ENCODE measurements around the gene E2F2.

The E2F2 gene

GRCh38 chr1:23529146-23530086 lies 1.6 kb downstream of the E2F2 start:
- no peak for TF ChIP-seq CTCF (IDR thresholded peaks at IDR 0.05; ENCODE audit: unreplicated experiment in 3 of 3)
- Mint-ChIP-seq H3K9me3 (no peaks in the 10 kb centered on the region), H3K27ac (peak overlapping the region in 1 of 3 experiments; percentile 78), H3K27me3 (ENCODE audit: low read depth) (peaks cover 9% of the 10 kb centered on the region), H3K4me1 (peaks cover 54% of the 10 kb centered on the region), H3K4me3 (peak overlapping the region; percentile 75 to 82 (median 81)), H3K36me3 (ENCODE audit: low read depth) (no peaks in the 10 kb centered on the region)

- Mint-ChIP-seq H3K36me3 (ENCODE audit: low read depth) (no peaks in the 10 kb centered on the region), H3K27me3 (ENCODE audit: low read depth) (peaks cover 9% of the 10 kb centered on the region)
- no peak for TF ChIP-seq CTCF (IDR thresholded peaks at IDR 0.05; ENCODE audit: unreplicated experiment in 3 of 3)
Measured at GRCh38 chr1:23528250-23528978, 2.6 kb downstream of the E2F2 start.

GRCh38 chr1:23527900-23528249 lies 3.2 kb downstream of the E2F2 start:
- Mint-ChIP-seq H3K9me3 (no peaks in the 10 kb centered on the region), H3K4me1 (peaks cover 49% of the 10 kb centered on the region)
- no peak for TF ChIP-seq CTCF (IDR thresholded peaks at IDR 0.05; ENCODE audit: unreplicated experiment in 3 of 3)

More at GRCh38 chr1:23528250-23528978, 2.6 kb downstream of the E2F2 start:
- peak overlapping the region; percentile 75 to 82 (median 81) for H3K4me3 Mint-ChIP-seq
- peak overlapping the region; percentile 53 to 78 (median 63) for H3K27ac Mint-ChIP-seq
- H3K4me1 Mint-ChIP-seq = peaks cover 54% of the 10 kb centered on the region
- no peaks in the 10 kb centered on the region for H3K9me3 Mint-ChIP-seq

GRCh38 chr1:23527366-23527765 lies 3.7 kb downstream of the E2F2 start:
- Mint-ChIP-seq H3K27ac (no peak overlapping the region), H3K4me3 (no peak overlapping the region), H3K36me3 (ENCODE audit: low read depth) (no peaks in the 10 kb centered on the region), H3K9me3 (no peaks in the 10 kb centered on the region), H3K27me3 (ENCODE audit: low read depth) (peaks cover 3% of the 10 kb centered on the region), H3K4me1 (peaks cover 47% of the 10 kb centered on the region)
- no peak for TF ChIP-seq CTCF (IDR thresholded peaks at IDR 0.05; ENCODE audit: unreplicated experiment in 3 of 3)

More at GRCh38 chr1:23527900-23528249, 3.2 kb downstream of the E2F2 start:
- no peak overlapping the region for H3K27ac Mint-ChIP-seq
- peaks cover 5% of the 10 kb centered on the region for H3K27me3 Mint-ChIP-seq (ENCODE audit: low read depth)
- peak overlapping the region in 2 of 3 experiments; percentile 75 to 82 for H3K4me3 Mint-ChIP-seq
- H3K36me3 Mint-ChIP-seq (ENCODE audit: low read depth) = no peaks in the 10 kb centered on the region

GRCh38 chr1:23526329-23527041 lies 4.5 kb downstream of the E2F2 start:
- Mint-ChIP-seq H3K27me3 (ENCODE audit: low read depth) (peaks cover under 1% of the 10 kb centered on the region), H3K27ac (no peak overlapping the region), H3K9me3 (no peaks in the 10 kb centered on the region), H3K4me1 (peaks cover 39% of the 10 kb centered on the region), H3K4me3 (peak overlapping the region in 2 of 3 experiments; percentile 40 to 45), H3K36me3 (ENCODE audit: low read depth) (peaks cover 2% of the 10 kb centered on the region)
- TF ChIP-seq CTCF (IDR thresholded peaks at IDR 0.05; ENCODE audit: unreplicated experiment in 3 of 3) = no peak

Measured in nephron (organoid).